Ishikawa (cell line): ENCODE data around the gene MCM6.

ENCODE experiments used
- NFIC ChIP-seq: IDR thresholded peaks from 2 replicates; pipeline ENCODE4 v1.6.1; 2012
- ZBTB7A ChIP-seq: IDR thresholded peaks from 2 replicates; pipeline ENCODE4 v1.6.1; 2012; ENCODE audit warnings: low read depth

DNA sequence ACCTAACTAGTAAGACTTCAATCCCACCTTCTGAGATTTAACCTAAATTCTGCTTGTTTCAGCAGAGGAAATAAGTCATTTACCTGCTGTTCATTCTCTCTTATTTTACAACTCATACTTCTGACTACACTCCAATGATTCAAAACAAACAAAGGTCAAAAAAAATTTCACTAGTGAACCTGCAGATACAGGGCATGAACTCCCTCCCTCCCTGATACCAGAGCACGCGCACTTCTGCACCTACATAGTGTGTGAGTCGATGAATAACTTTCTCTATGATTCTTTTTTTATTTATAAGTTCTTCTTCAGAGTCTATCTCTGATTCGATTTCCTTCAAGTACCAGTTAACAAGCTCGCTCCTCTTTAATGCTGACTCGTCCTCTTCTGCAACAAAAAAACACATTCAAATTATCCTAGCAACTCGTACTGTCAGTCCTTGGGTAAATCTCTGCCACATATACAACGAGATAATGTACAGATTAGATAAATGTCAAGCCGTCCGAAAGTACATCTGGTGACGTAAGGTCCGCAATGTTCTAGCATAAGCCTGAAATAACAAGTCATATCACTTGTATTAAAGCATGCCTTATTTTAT is 31.8 kb downstream of the MCM6 start:
- TF ChIP-seq ZBTB7A (no peak), NFIC (no peak)
